Brain pericyte (primary cell): Measurements from ENCODE around the gene RGS6.

Experiments used
- DNase-seq: peaks from one replicate; pipeline ENCODE4 v3.0.0-alpha.2; 2012; ENCODE audit warnings: low read depth, low spot score

RGS6 gene

DNA sequence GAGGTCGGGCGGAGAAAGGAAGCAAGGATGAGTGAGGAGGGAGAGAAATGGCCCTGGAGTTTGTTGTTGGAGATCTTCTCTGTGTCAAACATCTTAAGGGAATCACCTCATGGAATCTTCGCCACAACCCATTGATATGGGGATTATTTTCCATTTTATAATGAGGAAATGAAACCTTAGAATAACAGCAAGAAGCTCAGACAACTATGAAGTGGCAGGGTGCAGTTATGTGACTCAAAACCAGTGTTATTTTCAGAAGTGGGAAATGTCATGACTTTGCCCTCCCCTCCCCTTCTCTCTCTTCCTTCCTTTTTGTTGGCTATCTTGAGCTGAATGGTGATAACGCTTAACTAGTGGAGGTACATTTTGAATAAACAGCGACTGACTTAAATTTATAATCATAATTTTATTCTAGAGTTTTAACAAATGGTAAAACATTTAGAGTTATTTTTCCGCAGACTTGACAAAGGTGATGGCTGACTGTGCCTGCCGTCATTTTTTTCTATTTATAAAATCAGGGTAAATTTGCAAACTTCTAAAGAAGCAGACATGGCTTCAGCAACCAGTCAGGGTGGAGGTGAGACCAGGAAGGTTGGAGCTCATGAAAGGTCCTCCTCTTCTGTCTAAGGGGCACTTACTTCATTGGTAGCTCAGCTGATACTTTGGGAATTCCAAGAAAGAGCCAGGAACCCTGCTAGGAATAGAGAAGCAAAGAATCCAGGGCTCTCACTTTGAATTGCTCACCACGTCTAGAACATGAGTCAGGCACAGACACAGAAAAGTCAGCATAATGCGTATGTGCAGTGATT is 232.4 kb downstream of the RGS6 start:
- DNase-seq = no peak

DNA sequence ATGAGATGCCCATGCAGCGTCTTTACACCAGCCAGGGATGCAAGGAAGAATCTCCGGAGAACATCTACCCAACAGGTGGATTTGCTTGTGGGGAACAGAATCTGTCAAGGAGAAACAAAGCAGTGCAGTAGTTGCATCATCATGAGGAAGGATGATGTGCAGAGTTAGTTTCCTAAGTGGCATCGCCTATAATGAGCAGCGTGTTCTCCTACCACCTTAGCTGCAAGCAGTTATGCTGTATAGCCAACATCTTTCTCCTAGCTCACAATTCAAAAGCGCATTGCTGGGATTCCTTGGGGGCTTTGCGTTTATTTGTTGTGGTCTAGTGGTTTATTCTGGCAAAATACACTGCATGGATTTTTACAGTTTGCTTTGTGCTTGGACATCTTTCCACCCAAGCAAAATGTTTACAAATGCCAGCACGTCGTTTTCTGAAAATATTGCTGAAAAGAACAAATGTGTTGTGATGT is 233.0 kb downstream of the RGS6 start:
- DNase-seq = no peak

DNA sequence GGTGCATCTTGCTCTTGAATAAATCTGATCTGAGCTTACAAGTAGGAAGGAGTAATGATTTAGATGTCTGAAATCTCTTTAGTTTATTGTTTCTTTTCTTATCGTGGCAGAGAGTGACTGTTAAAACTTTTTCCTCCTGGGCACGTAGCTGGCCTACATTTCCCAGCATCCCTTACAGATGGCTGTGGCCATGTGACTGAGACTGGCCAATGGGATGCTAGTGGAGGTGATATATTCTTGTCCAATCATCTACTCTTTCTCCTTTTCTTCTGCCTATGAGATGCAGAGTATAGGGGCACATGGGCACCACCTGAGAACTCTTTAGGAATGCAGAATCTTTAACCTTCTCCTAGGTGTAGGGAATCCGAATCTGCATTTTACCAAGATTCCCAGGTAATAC is 237.3 kb downstream of the RGS6 start:
- DNase-seq = no peak

DNA sequence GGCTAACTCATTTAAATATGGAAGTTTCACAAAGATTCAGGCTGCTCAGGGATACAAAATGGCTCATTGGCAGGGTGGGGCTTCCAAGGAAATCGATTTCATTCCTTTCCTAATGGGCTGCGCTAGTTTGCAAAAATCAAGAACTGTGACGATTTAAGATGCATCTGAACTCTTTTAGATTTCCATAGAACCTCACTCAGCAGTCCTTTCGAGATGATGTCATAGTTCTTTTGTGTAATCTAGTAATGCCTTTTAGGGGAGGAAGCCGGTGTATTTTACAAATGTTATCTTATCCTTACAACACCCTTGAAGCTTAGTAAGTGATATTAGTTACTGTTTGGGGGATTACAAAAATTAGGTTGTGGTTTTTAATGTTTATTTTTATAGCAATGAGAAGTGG is 239.8 kb downstream of the RGS6 start:
- no peak for DNase-seq

GRCh38 chr14:72172597-72172996 is 240.4 kb downstream of the RGS6 start:
- no peak for DNase-seq

DNA sequence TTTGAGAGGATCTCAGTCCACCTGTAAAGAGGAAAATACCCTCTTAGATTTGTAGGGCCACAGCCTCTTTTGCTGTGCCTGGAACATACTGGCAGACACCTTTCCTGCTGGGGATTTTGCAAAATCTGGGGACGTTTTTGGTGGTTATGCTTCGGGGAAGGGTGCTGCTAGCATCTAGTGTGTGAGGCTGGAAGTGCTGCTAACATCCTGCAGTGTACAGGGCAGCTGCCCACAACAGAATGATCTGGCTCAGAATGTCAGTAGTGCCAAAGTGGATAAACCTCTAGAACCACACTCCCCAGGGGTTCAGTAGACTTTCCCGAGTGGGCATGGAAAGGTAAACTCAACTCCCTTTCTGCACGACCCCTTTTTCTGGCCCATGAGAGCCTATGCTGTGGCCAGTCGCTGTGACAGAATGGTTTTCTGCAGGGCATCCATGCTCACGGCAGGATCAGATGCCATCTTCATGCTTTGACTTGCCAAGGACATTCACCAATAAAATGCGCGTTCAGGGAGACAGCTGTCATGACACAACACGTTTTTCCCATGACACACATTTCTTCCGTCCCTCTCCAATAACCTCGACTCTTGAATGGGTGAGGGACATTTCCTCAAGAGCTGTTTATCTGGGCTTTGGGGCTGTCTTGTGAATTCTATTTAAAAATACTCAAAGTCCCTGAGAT is 240.9 kb downstream of the RGS6 start:
- no peak for DNase-seq

DNA sequence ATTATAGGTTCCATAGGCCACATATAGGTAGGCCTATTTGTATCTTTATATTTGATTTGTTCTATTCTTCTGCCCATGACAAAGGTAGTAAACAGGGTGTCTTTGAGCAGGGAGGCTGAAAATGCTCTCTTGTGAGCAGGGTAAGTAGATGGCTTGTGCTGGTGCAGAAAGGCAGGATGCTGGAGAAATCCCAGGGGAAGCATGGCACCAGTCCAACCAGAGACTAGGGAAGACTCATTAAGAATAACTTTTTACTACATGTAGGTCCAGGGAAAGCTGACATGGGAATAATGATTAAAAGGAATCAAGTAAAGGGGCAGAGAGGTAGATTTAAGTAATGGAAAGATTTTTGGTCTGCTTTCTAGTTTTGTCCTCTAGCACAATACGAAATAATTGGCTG is 245.0 kb downstream of the RGS6 start:
- no peak for DNase-seq

DNA sequence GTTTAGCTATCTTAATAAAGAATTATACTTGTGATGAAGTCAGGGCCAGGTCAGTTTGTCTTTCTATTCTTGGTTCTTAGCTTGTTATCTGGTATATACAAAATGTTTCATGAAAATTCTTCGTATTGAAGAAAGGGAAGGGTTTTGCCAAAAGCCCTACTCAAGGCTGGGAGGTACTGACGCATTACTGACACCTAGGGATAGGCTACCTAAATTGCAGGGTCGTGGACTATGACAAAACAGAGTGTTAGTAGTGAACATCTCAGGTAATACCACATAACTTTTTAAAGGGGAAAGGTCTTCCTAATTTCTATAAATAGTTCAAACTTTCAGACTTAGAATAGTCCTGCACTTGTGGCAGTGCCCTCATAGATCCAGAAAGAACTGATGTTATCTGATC is 246.3 kb downstream of the RGS6 start:
- no peak for DNase-seq

GRCh38 chr14:72182708-72183432 is 250.6 kb downstream of the RGS6 start:
- DNase-seq = no peak

DNA sequence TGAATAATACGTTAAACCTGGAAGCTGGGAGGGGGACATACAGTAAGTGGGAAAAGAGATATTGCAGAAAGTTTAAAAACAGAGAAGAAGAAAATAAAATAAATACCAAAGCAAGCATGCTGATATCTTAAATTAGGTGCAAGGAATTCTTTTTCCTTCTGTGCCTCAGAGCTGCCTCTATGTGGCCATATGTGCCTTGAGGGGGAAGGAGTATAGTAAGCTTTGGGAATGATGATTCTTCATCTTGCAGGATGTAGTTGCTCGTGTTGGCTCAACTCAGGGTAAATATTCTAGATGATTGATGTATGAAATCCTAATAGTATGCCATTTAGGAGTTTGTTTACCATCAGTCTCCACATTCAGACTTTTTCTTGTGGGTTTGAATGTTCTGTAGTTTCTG is 251.4 kb downstream of the RGS6 start:
- DNase-seq = no peak

DNA sequence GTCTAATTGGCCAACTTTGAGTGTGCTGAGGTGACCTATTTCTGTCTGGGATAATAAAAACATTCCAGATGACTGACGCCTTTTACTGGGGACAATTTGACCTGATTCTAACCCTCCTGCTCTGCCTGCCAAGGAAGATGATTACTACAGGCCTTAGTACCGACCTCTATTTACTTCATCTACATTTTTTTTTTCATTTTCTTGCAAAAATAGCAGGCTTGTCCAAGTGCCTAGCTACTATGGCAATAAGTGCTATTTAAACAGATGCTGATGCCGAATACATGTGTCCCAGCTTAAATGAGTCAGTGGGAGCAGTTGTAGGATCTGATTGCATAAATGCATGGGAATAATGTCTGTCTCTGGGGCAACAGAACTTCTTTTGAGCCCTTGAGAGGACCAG is 254.3 kb downstream of the RGS6 start:
- no peak for DNase-seq

GRCh38 chr14:72196237-72197015 is 264.2 kb downstream of the RGS6 start:
- DNase-seq = no peak

DNA sequence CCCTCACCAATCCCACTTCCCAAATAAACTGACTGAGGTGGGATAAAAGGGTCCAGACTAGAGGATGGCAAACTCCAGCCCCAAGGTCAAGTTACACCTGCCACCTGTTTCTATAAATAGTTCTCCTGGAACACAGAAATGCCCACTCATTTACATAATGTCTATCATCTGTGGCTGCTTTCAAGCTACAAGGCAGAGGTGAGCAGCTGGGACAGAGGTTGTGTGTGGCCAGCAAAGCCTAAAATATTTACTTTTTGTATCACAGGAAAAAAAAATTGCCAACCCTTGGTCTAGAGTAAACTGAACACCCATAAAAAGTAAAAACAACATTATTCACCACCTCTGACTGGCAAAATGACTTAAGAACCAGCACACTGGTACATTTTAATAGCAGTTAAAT is 269.4 kb downstream of the RGS6 start:
- DNase-seq = no peak

- DNase-seq = no peak
Observed at GRCh38 chr14:72213424-72213823, 281.2 kb downstream of the RGS6 start.

DNA sequence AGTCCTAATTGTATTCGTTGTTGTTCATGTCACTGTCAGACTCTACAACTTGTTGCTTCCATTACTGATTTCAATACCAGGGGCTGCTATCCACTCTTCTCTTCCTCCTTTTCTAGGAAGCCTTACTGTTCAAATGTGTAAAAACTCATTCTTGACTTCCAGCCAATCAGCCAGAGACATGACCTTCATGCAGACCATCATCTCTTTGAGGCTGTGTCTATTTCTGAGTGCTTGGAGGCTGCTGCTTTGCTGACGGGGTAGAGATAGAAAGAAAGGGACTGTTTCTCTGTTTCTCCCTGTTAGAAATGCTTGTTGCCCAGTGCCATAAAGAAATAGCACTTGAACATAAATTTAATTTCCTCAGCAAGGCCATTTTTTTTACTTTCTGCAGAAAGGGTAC is 282.9 kb downstream of the RGS6 start:
- no peak for DNase-seq

- DNase-seq = no peak
Observed at GRCh38 chr14:72217135-72217534, 284.9 kb downstream of the RGS6 start.

DNA sequence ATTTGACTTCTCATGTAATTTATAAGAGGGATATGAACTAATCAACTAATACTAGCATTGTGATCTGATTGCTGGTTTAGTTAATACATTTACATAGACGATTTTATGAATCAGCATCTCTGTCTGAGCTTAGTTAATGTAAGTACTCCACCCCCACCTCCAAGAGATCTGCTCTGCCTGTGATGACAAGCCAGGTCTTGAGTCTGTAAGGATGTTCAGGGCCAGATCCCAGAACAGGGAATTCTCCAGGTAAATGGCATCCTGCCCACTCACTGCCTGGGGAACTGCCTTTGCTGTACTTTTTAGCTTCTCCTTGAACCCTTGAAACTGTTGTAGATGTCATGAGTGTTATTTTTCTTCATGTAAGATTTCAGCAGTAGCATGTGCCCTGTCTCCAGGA is 289.8 kb downstream of the RGS6 start:
- no peak for DNase-seq

DNA sequence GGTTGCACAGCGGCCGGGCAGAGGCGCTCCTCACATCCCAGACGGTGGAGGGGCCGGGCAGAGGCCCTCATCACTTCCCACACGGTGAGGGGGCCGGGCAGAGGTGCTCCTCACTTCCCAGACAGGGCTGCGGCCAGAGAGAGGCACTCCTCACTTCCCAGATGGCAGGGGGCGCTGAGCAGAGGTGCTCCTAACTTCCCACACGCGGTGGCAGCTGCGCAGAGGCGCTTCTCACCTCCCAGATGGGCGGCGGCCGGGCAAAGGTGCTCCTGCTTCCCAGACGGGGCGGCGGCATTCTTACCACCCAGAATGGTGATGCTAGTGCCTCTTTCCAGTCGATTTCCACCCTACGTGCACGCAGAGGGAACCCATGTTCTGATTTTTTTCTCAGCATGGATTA is 304.4 kb downstream of the RGS6 start:
- DNase-seq = no peak

- DNase-seq = no peak
Observed at GRCh38 chr14:72237722-72238666, 305.8 kb downstream of the RGS6 start.
